GM18508 (cell line): ENCODE measurements around the gene SORCS1.
"Not testable (repeated sequence)": the region's sequence is repeated elsewhere in the genome, so short reads cannot be mapped to it uniquely, and the experiment has no call there.

Source experiments
- ATAC-seq: cut with Tn5 transposase; IDR thresholded peaks from one replicate; pipeline ENCODE4 v1.9.1; 2021; ENCODE audit warnings: moderate number of reproducible peaks; ENCODE audit not compliant: insufficient read depth, unreplicated experiment

Gene SORCS1

GRCh38 chr10:106956216-106956915 is 208.1 kb downstream of the SORCS1 start:
- ATAC-seq = no peak

DNA sequence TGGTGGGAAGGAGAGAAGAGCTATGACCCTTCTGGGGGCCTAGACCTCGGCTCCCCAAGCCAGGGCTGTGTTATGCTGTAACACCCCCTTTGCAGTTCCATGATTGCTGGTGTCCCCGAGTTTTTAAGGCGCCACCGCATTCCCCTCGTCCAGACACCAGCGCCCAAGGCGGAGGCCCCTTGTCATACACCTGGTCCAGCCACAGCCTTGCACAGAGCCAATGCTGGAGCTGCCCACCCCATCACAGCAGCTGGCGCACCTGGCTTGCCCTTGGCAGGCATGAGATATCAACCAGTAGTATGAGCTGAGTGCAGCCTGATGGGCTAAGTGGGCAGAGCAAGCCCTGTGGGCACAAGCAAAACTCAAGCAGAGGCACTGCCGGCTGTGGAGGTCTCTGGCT is 209.4 kb downstream of the SORCS1 start:
- ATAC-seq = no peak

GRCh38 chr10:106952033-106952432 is 212.5 kb downstream of the SORCS1 start:
- ATAC-seq = no peak

- ATAC-seq = no peak
Measured at GRCh38 chr10:106949680-106950478, 214.6 kb downstream of the SORCS1 start.

- ATAC-seq = no peak
Measured at GRCh38 chr10:106947643-106948042, 216.9 kb downstream of the SORCS1 start.

DNA sequence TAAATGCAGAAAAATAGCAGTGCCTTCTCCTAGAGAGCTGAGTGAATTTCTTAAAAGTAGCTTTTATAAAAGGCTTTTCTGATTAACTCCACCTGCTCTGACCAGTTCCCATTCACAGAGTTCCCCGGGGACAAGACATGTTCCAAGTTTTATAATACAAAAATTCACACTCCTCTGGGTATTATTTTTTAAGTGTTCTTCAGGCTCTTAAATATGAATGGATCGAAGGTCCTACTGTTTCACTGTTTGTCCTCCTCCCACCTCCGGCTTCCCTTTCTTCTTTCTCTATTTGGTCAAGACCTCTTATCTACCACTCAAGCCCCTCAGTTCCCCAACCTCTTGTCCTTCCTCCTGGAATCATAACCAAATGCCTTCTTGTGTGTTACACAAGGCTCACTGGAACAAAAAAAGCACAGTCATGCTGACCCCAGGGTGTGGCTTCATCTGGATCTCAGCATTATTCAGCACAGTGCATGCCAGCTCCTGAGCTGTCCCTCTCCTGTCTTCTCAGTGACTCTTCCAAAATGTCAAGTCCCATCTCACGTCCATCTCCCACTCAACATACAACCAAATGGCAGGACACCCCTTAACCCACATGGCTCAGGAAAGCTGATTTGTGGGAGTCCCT is 222.4 kb downstream of the SORCS1 start:
- no peak for ATAC-seq

DNA sequence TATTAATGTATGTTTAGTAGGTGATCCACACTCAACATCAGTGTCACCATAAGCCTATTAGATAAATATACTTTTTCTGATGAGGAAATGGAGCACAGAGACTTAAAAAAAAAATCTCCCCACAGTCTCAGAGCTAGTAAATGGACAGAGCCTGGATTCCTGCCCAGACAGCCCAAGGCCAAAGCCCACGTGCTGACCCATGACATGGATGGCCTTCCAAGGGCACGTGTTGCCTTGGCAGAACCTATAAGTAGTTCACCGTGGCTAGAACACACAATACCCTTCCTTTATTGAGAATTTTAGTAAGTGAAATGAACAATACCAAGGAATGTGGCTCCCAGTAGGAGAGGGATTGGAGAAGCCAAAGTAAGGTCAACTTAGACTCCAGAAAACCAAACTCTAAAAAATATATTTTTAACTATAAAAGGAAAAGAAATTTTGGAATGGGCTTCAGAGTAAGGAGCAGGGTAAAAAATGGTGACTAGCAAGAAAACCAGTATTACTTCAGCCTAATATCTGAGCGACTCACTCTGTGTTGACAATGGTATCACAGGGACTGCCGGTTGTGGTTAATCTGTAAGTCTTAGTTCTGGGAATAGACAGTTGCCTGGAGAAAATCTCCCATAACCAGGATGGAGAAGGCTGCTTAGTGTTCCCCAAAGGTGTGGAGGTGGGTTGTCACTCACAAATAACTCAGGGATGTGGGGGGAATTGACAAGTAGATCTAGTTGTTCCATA is 223.0 kb downstream of the SORCS1 start:
- no peak for ATAC-seq

- ATAC-seq = no peak
Measured at GRCh38 chr10:106938513-106938912, 226.0 kb downstream of the SORCS1 start.

GRCh38 chr10:106935978-106936451 is 228.5 kb downstream of the SORCS1 start:
- ATAC-seq = peak; percentile 68

GRCh38 chr10:106931853-106932249 is 232.7 kb downstream of the SORCS1 start:
- no peak for ATAC-seq

DNA sequence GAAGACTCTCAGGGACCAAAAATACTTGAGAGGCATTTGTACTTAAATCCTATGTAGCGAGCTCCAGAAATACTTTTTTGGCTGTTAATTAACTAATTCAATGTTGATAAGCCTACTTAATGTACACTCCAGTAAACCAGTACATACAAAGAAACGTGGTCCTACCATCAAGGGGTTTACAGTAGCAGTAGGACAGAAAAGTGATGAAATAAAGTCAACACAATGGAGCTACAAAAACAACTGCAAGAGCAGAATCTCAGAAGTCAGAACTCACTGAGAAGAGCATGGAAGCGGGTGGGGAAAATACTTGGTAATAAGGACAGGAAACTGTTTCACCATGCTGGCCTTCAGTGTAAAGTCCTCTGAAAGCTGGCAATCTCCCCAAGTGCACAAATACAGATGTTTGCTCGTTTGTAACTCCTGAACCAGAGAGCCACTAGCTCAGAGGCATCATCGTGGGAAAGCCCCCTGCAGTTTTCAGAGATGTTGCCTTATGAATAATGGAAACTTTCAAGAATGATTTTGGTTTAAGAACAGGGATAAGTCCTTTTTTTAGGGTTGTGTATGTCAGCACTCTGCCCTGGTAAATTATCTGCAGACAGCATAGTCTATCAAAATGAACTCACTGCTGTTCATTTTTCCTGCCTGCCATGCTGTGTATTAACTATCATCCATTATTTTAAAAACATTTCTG is 233.2 kb downstream of the SORCS1 start:
- ATAC-seq = peak; percentile 56

GRCh38 chr10:106930751-106931150 is 233.8 kb downstream of the SORCS1 start:
- ATAC-seq = no peak

DNA sequence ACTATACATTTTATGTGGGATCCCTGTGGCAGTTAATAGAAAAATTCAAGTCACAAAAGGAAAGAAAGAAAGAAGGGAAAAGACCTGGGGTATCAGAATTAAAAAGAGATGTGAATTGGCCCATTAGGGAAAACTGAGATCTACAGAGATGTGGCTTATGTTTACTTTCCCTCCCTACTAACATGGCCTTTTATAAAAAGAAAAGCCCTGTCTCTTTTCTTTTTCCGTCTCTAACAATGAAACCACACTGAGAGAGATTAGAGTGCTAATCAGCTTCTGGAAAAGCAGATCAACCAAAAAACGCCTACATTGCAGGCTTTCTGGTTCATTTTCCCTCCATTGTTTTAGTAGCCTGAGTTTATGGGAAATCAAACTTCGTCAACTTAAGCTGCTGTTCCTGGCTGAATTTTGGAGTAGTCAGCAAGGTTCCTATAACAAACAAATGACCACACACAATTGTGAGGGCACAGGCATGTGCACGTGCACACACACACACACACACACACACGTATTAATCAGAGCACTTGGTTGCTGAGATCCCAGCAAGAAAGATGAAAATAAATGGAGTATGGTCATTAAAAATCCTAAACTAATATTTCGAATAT is 235.1 kb downstream of the SORCS1 start:
- ATAC-seq = no peak

GRCh38 chr10:106928151-106928550 is 236.4 kb downstream of the SORCS1 start:
- not testable (repeated sequence) for ATAC-seq

- ATAC-seq = no peak
Measured at GRCh38 chr10:106925191-106925590, 239.3 kb downstream of the SORCS1 start.

- ATAC-seq = no peak
Measured at GRCh38 chr10:106920538-106920937, 244.0 kb downstream of the SORCS1 start.

DNA sequence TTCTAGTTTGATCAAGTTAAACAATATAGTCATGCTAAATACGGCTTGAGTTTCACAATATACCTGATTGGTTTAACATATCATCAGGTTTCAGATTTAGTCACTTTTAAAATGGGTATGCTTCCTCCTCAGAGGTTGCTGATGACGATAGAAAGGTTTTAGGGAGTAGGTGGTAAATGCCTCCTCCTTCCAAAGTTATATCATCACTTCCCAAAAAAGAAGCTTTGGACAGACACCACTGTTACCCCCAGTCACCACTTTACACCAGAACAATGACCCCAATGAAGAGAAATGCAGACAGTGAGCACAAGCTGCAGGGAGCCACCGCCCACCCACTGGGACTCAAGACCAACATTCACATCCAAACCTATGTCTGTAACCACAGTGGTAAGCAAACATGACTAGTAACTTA is 244.6 kb downstream of the SORCS1 start:
- peak; percentile 74 for ATAC-seq

DNA sequence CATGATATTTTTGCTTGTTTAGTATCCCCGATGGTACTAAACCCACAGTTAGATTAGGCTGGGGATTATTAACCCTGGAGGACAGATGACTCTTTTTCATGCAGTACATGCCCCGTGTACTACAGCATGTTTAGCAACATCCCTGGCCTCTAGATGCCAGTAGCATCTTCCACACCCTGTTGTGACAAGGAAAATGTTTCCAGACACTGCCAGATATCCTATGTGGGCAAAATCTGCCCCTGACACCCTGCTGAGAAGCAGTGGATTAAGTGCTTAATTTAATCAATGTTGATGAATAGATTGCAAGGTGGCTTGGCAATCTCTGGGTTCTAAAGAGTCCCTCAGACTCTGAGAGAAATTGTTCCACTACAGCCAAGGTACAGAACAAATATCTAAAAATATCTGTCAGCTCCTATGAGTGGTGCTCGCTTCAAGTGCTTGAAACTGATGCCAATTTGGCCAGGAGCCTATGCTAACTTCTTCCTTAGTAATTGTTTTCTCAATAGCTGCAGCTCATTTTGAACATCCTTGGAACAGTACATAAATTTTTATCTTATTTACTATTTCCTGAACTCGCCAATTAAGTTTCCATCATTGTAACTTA is 247.0 kb downstream of the SORCS1 start:
- ATAC-seq = no peak

DNA sequence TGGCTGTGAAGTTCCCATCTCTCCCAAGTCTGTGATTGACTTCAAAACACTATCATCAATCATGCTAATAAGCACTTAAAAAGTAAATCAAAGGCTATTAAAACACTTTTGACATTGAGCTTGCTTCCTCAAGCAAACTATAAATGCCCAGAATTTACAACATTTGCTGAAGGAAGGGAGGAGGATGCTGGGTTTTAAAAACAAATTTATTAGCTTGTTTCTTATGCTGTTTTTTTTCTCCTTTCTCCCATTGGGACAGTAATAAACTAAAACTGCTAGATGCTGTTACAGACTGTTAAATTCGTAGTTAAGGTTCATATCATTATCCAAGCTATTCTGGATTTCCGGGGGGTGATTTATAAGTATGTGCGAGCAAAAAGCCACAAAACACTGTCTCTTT is 250.5 kb downstream of the SORCS1 start:
- ATAC-seq = no peak
